PC-9 (cell line): ENCODE data around the gene FAM193A. TPM values are rescaled to one million over a fixed set of nuclear protein-coding genes. Genes with fewer than 3 reads are reported as not detected.
A peak's percentile ranks its signal among the peaks of the same experiment; 100 is the strongest.
"Not testable (repeated sequence)": the region's sequence is repeated elsewhere in the genome, so short reads cannot be mapped to it uniquely, and the experiment has no call there.

Source experiments
- BruUV-seq: library from RNA; stranded (reverse); fragments of 400-500 nt; replicated peaks from 2 replicates; lab custom pipeline; 2021; lab: Mats Ljungman, UMichigan
- CTCF ChIA-PET: fragments of 300-600 bp; sonication (Branson Sonifier 250); formaldehyde crosslinking; loops from one replicate; lab custom pipeline; 2022; ENCODE audit warnings: antibody characterized with exemption; lab: Charles Lee
- POLR2A ChIA-PET: fragments of 300-600 bp; sonication (Branson Sonifier 250); formaldehyde crosslinking; loops from one replicate; lab custom pipeline; 2022; ENCODE audit warnings: antibody characterized with exemption; ENCODE audit not compliant: unreplicated experiment; lab: Charles Lee
- DNase-seq, 2 experiments: peaks; one replicate each; pipeline versions ENCODE4 v3.0.0 to v3.0.0-alpha.2; 2015 to 2022; ENCODE audit warnings: mixed read lengths in 1 of 2
- H2AFZ ChIP-seq: fragments of 200-600 bp; sonication (generic); 2 replicates; pipeline ENCODE4 v1.8.1; 2017; ENCODE audit warnings: antibody characterized with exemption
- H3F3A ChIP-seq: fragments of 200-600 bp; sonication (generic); 2 replicates; pipeline ENCODE4 v1.8.1; 2017; ENCODE audit warnings: antibody characterized with exemption, mild to moderate bottlenecking, low read depth; ENCODE audit not compliant: insufficient read depth
- H3K27ac ChIP-seq: fragments of 200-600 bp; sonication (generic); 2 replicates; pipeline ENCODE4 v1.6.1; 2016; ENCODE audit warnings: mixed run types
- H3K27me3 ChIP-seq: fragments of 200-600 bp; sonication (generic); 2 replicates; pipeline ENCODE4 v1.6.1; 2016; ENCODE audit warnings: low read depth, mixed run types; ENCODE audit not compliant: insufficient read depth
- H3K36me3 ChIP-seq: fragments of 200-600 bp; sonication (generic); 2 replicates; pipeline ENCODE4 v1.6.1; 2016; ENCODE audit warnings: low read depth, mixed run types
- H3K4me1 ChIP-seq: fragments of 200-600 bp; sonication (generic); replicated peaks from 2 replicates; pipeline ENCODE4 v1.6.1; 2016; ENCODE audit warnings: mixed run types; ENCODE audit not compliant: insufficient read depth
- H3K4me2 ChIP-seq: fragments of 200-600 bp; sonication (generic); 2 replicates; pipeline ENCODE4 v1.6.1; 2017; ENCODE audit warnings: mixed run types
- H3K4me3 ChIP-seq: fragments of 200-600 bp; sonication (generic); 2 replicates; pipeline ENCODE4 v1.6.1; 2016; ENCODE audit warnings: mixed run types
- H3K79me2 ChIP-seq: fragments of 200-600 bp; sonication (generic); 2 replicates; pipeline ENCODE4 v1.6.1; 2017; ENCODE audit warnings: low read depth, mixed run types
- H3K9me2 ChIP-seq: fragments of 200-600 bp; sonication (generic); 2 replicates; pipeline ENCODE4 v1.8.1; 2017; ENCODE audit warnings: mild to moderate bottlenecking; ENCODE audit not compliant: insufficient read depth
- H3K9me3 ChIP-seq: fragments of 200-600 bp; sonication (generic); 2 replicates; pipeline ENCODE4 v1.8.1; 2016; ENCODE audit warnings: low read depth; ENCODE audit not compliant: insufficient read depth
- H4K20me1 ChIP-seq: fragments of 200-600 bp; sonication (generic); 2 replicates; pipeline ENCODE4 v1.8.1; 2017; ENCODE audit not compliant: insufficient read depth
- EZH2 ChIP-seq: fragments of 200-600 bp; sonication (generic); IDR thresholded peaks from 2 replicates; pipeline ENCODE4 v1.8.0; 2017; ENCODE audit warnings: antibody characterized with exemption, low read depth
- intact Hi-C: fragments of 100-400 bp; cut with micrococcal nuclease; formaldehyde crosslinking; loops from one replicate; pipeline ENCODE4 v1.10.0; 2022; ENCODE audit not compliant: unreplicated experiment
- total RNA-seq: library from RNA; stranded (reverse); gene quantifications from 2 replicates; pipeline ENCODE4 v1.2.3, GENCODE V29; 2021
- TF ChIP-seq, protein P1 (sequence below): fragments of 200-600 bp; sonication (generic); conservative IDR thresholded peaks from 2 replicates; pipeline ENCODE4 v1.6.1; 2017; ENCODE audit warnings: mixed run types, antibody characterized with exemption, mild to moderate bottlenecking, moderate library complexity

FAM193A gene
- total RNA-seq, 1 experiment from 2014 or later = 23.4 TPM

DNA sequence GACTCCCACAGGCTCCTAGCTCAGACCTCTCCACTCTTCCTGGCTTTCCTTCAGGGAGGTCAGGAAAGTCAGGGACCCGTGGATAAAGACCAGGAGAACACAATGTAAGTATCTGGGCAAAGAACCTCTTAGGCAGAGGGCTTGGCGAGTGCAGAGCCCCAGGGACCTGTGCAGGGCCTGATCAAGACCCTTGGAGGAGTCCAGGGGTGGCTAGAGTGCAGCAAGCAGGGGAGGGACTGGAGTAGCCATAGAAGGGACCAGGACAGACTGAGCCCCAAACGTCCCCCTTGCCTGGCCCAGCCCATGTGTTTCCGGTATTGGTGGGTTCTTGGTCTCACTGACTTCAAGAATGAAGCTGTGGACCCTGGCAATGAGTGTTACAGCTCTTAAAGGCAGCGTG lies 225.6 kb downstream of the FAM193A start:
- Histone ChIP-seq H3K79me2 (no peaks in the 10 kb centered on the region), H2AFZ (no peak overlapping the region), H3K27ac (no peak overlapping the region), H4K20me1 (no peaks in the 10 kb centered on the region), H3K9me3 (no peaks in the 10 kb centered on the region), H3K36me3 (no peaks in the 10 kb centered on the region), H3K4me2 (no peak overlapping the region), H3K27me3 (no peaks in the 10 kb centered on the region), H3K9me2 (no peaks in the 10 kb centered on the region), H3K4me3 (no peak overlapping the region), H3K4me1 (no peaks in the 10 kb centered on the region), H3F3A (no peaks in the 10 kb centered on the region)
- ChIA-PET POLR2A (no interaction called here), CTCF (no interaction called here)
- intact Hi-C loops = loop anchor here (5.0 kb wide), 2 partner anchors 80 to 275 kb away; partner anchors contain the start of gene ADD1
- TF ChIP-seq, protein P1, sequence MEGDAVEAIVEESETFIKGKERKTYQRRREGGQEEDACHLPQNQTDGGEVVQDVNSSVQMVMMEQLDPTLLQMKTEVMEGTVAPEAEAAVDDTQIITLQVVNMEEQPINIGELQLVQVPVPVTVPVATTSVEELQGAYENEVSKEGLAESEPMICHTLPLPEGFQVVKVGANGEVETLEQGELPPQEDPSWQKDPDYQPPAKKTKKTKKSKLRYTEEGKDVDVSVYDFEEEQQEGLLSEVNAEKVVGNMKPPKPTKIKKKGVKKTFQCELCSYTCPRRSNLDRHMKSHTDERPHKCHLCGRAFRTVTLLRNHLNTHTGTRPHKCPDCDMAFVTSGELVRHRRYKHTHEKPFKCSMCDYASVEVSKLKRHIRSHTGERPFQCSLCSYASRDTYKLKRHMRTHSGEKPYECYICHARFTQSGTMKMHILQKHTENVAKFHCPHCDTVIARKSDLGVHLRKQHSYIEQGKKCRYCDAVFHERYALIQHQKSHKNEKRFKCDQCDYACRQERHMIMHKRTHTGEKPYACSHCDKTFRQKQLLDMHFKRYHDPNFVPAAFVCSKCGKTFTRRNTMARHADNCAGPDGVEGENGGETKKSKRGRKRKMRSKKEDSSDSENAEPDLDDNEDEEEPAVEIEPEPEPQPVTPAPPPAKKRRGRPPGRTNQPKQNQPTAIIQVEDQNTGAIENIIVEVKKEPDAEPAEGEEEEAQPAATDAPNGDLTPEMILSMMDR = no peak
- TF ChIP-seq EZH2 = no peak
- no TSS peak for BruUV-seq
- no peak for DNase-seq

DNA sequence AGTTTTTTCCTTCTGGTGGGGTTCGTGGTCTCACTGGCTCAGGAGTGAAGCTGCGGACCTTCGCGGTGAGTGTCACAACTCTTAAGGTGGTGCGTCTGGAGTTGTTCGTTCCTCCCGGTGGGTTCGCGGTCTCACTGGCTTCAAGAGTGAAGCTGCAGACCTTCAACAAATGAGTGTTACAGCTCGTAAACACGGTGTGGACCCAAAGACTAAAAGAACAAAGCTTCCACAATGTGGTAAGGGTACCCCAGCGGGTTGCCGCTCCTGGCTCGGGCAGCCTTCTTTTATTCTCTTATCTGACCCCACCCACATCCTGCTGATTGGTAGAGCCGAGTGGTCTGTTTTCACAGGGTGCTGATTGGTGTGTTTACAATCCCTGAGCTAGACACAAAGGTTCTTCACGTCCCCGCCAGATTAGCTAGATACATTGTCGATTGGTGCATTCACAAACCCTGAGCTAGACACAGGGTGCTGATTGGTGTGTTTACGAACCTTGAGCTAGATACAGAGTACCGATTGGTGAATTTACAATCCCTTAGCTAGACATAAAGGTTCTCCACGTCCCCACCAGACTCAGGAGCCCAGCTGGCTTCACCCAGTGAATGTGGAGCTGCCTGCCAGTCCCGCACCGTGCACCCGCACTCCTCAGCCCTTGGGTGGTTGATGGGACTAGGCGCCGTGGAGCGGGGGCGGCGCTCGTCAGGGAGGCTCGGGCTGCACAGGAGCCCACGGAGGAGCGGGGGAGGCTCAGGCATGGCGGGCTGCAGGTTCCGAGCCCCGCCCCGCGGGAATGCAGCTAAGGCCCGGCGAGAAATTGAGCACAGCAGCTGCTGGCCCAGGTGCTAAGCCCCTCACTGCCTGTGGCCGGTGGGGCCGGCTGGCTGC lies 226.3 kb downstream of the FAM193A start:
- H3K36me3 ChIP-seq, CTCF ChIA-PET, H3K4me1 ChIP-seq, H2AFZ ChIP-seq, BruUV-seq, H3K27me3 ChIP-seq, H3K4me3 ChIP-seq, H4K20me1 ChIP-seq, H3K4me2 ChIP-seq, DNase-seq, H3K79me2 ChIP-seq, POLR2A ChIA-PET, H3F3A ChIP-seq, H3K9me3 ChIP-seq, H3K9me2 ChIP-seq, H3K27ac ChIP-seq: not testable (repeated sequence)
- intact Hi-C loops = loop anchor here (5.0 kb wide), 2 partner anchors 80 to 275 kb away; partner anchors contain the start of gene ADD1

DNA sequence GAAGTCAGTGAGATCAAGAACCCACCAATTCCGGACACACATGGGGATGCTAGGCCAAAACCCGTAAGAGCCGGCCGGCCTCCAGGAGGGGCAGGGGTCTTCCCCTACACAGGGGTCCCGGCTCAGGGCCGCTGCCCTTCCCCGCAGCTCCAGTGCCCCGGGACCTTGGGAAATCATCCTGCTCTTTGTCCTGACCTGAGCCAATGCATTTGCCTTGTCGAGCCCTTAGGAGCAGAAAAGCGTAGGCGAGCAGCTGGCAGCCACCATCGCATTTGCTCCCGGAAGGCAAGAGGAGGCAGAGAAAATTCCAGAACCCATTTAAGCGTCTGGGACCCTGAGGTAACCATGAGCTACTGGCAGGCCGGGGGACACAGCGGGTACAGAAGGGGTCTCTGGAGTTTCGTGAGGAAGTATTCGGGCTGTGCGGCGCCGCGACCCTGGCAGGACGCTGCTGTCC lies 227.1 kb downstream of the FAM193A start:
- ChIA-PET CTCF (no interaction called here), POLR2A (interaction anchor here (0.6 kb wide), 1 partner anchor 493 kb away, joined by 3 read pairs; no protein-coding TSS in a partner anchor)
- Histone ChIP-seq H3K4me1 (no peaks in the 10 kb centered on the region), H3K4me2 (peak overlapping the region; percentile 67; the same call in 1 of the 2 replicates), H3K4me3 (no peak overlapping the region; the same call in 1 of the 2 replicates), H4K20me1 (no peaks in the 10 kb centered on the region), H3K27me3 (no peaks in the 10 kb centered on the region), H3K79me2 (no peaks in the 10 kb centered on the region), H3K9me2 (no peaks in the 10 kb centered on the region), H3F3A (no peaks in the 10 kb centered on the region), H3K27ac (no peak overlapping the region), H3K9me3 (no peaks in the 10 kb centered on the region), H3K36me3 (no peaks in the 10 kb centered on the region), H2AFZ (no peak overlapping the region)
- TF ChIP-seq EZH2 = no peak
- TF ChIP-seq, protein P1 = no peak
- BruUV-seq = no TSS peak
- no peak for DNase-seq
- intact Hi-C loops = loop anchor here (5.0 kb wide), 2 partner anchors 79 to 274 kb away; partner anchors contain the start of gene ADD1
